Endothelial cell of umbilical vein (primary cell): ENCODE data around the gene TXK. TPM values are rescaled to one million over a fixed set of nuclear protein-coding genes. Genes with fewer than 3 reads are reported as not detected.

Source experiments
- BruUV-seq: library from RNA; stranded (reverse); fragments of 400-500 nt; replicated peaks from 2 replicates; lab custom pipeline; 2021; lab: Mats Ljungman, UMichigan
- CTCF ChIA-PET: fragments of 300-600, 350-600 bp; sonication (Branson Sonifier 250); formaldehyde crosslinking; loops from one replicate; lab custom pipeline; 2021; ENCODE audit warnings: antibody characterized with exemption, inconsistent platforms; lab: Charles Lee
- POLR2A ChIA-PET: fragments of 300-600, 350-600 bp; sonication (Branson Sonifier 250); formaldehyde crosslinking; loops from one replicate; lab custom pipeline; 2021; ENCODE audit warnings: antibody characterized with exemption, inconsistent platforms; lab: Charles Lee
- DNase-seq: peaks from one replicate; pipeline ENCODE4 v3.0.0-alpha.2; 2011; ENCODE audit warnings: low read depth, low spot score
- FAIRE-seq: peaks from 2 replicates; lab custom pipeline; 2011; peaks lifted over from hg19 to GRCh38; lab: Jason Lieb, UNC
- H2AFZ ChIP-seq: 2 replicates; pipeline ENCODE4 v1.6.0; 2012; ENCODE audit warnings: low read depth, low read length, control low read depth, inconsistent platforms
- H3K27ac ChIP-seq: 2 replicates; pipeline ENCODE4 v1.5.1; 2011; ENCODE audit warnings: low read depth, mild to moderate bottlenecking, control low read depth, low read length, moderate library complexity; ENCODE audit not compliant: insufficient read depth
- H3K27me3 ChIP-seq, 2 experiments: 2 replicates each; pipeline versions ENCODE4 v1.6.0 to v1.6.1; 2011; ENCODE audit warnings: low read length in 2 of 2, mixed read lengths in 1 of 2; ENCODE audit not compliant: control insufficient read depth in 2 of 2, insufficient read depth in 2 of 2
- H3K36me3 ChIP-seq, 2 experiments: 2 replicates in 1 of 2; 3 replicates in 1 of 2; pipeline ENCODE4 v1.5.1; 2011; ENCODE audit warnings: low read length in 2 of 2, mild to moderate bottlenecking in 1 of 2, moderate library complexity in 1 of 2; ENCODE audit not compliant: control insufficient read depth in 2 of 2, insufficient read depth in 2 of 2; ENCODE audit errors: extremely low read depth in 1 of 2
- H3K4me1 ChIP-seq: 3 replicates; pipeline ENCODE4 v1.5.1; 2011; ENCODE audit warnings: mild to moderate bottlenecking, low read length; ENCODE audit not compliant: control insufficient read depth, insufficient read depth; ENCODE audit errors: extremely low read depth
- H3K4me2 ChIP-seq: 2 replicates; pipeline ENCODE4 v1.6.1; 2011; ENCODE audit warnings: low read length, control low read depth, mixed read lengths; ENCODE audit not compliant: insufficient read depth
- H3K4me3 ChIP-seq, 3 experiments: fragments of 200-600 bp in 1 of 3; sonication (generic), shearing (Covaris generic) in 1 of 3; replicated peaks in 1 of 3; 2 replicates each; pipeline ENCODE4 v1.5.1; 2011 to 2016; ENCODE audit warnings: control low read depth in 3 of 3, low read length in 3 of 3, mild to moderate bottlenecking in 2 of 3, inconsistent platforms in 1 of 3, low read depth in 1 of 3, moderate library complexity in 1 of 3; ENCODE audit not compliant: insufficient read depth in 1 of 3
- H3K79me2 ChIP-seq: 2 replicates; pipeline ENCODE4 v1.6.0; 2012; ENCODE audit warnings: low read length, inconsistent platforms; ENCODE audit not compliant: control insufficient read depth, insufficient read depth
- H3K9ac ChIP-seq: replicated peaks from 2 replicates; pipeline ENCODE3; 2011; ENCODE audit warnings: low read length, control low read depth; ENCODE audit not compliant: insufficient read depth; ENCODE audit errors: extremely low read depth
- H3K9me1 ChIP-seq: replicated peaks from 3 replicates; pipeline ENCODE4 v1.6.0; 2011; ENCODE audit warnings: mild to moderate bottlenecking, low read length; ENCODE audit not compliant: control insufficient read depth, insufficient read depth; ENCODE audit errors: extremely low read depth
- H3K9me3 ChIP-seq: replicated peaks from 2 replicates; pipeline ENCODE4 v1.5.1; 2012; ENCODE audit warnings: low read length, inconsistent platforms; ENCODE audit not compliant: control insufficient read depth, insufficient read depth
- H4K20me1 ChIP-seq: replicated peaks from 2 replicates; pipeline ENCODE3; 2011; ENCODE audit warnings: mild to moderate bottlenecking, low read length; ENCODE audit not compliant: control insufficient read depth, insufficient read depth; ENCODE audit errors: extremely low read depth
- EZH2 ChIP-seq: IDR thresholded peaks from 2 replicates; pipeline ENCODE4 v1.6.1; 2012; ENCODE audit warnings: borderline replicate concordance, low read depth, mild to moderate bottlenecking, moderate library complexity, low read length, inconsistent platforms; ENCODE audit not compliant: severe bottlenecking
- FOS ChIP-seq: IDR thresholded peaks from 2 replicates; pipeline ENCODE4 v1.6.1; 2011; ENCODE audit warnings: mild to moderate bottlenecking, low read length, moderate library complexity, borderline replicate concordance; ENCODE audit not compliant: insufficient read depth
- dilution Hi-C: fragments of 300-500 bp; cut with MboI; formaldehyde crosslinking; loops from one replicate; pipeline ENCODE4 v1.15.0; 2019; ENCODE audit warnings: low sequenced_read_pairs; ENCODE audit not compliant: extremely low pct_ligation_motif_present
- intact Hi-C: fragments of 100-400 bp; cut with micrococcal nuclease; formaldehyde crosslinking; loops from one replicate; pipeline ENCODE4 v1.10.0; 2022
- polyA plus RNA-seq, 4 experiments: library from polyadenylated mRNA; depleted of rRNA in 3 of 4; stranded (reverse) in 3 of 4; unstranded in 1 of 4; fragments of >200 nt; gene quantifications; 2 replicates each; pipeline versions ENCODE4 v1.2.1 to v1.2.3, GENCODE V29; 2011 to 2012; ENCODE audit warnings: missing spikeins in 1 of 4
- total RNA-seq: library from RNA; stranded (reverse); gene quantifications from 2 replicates; pipeline ENCODE4 v1.2.3, GENCODE V29; 2021

Gene TXK
- total and polyA plus RNA-seq, 2 donors (not counting 3 experiments of a cell fraction or from before 2014, with no cell fraction given) = 0.26 to 0.97 TPM

DNA sequence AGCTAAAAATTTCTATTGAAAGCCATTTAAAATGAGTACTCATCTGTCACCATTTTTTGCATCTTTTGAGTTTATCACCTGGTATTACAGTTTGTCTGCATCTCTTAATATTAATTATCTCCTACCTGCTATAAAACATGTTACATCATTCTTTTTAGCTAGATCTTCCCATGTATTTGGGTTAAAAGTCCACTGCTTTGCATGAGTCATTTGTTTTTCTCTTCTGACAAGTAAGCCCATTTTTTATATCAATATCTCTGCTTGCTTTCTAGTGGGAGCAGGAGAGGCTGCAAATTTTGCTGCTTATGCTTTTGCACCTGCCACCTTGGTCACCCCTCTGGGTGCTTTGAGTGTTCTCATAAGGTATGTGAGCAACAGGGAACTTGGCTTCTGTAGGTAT lies 101.3 kb downstream of the TXK start:
- no peak overlapping the region for H3K4me3 ChIP-seq
- no TSS peak for BruUV-seq
- no peaks in the 10 kb centered on the region for H3K79me2 ChIP-seq
- no peaks in the 10 kb centered on the region for H4K20me1 ChIP-seq
- ChIA-PET CTCF (interaction anchor here (0.8 to 4.0 kb wide), 8 partner anchors 9 to 513 kb away, joined by 3 to 32 read pairs (median 4); no protein-coding TSS in a partner anchor), POLR2A (no interaction called here)
- no peak overlapping the region for H3K27ac ChIP-seq
- H3K4me1 ChIP-seq = no peaks in the 10 kb centered on the region
- dilution Hi-C loops = no loop called here
- no peak overlapping the region for H2AFZ ChIP-seq
- no peak for DNase-seq
- H3K36me3 ChIP-seq = no peaks in the 10 kb centered on the region
- no peaks in the 10 kb centered on the region for H3K9me3 ChIP-seq
- H3K27me3 ChIP-seq = no peaks in the 10 kb centered on the region
- no peaks in the 10 kb centered on the region for H3K9me1 ChIP-seq
- intact Hi-C loops = loop anchor here (1.0 kb wide), 1 partner anchor 109 kb away; no protein-coding TSS in a partner anchor
- TF ChIP-seq EZH2 (no peak), FOS (peak; percentile 22)
- no peak for FAIRE-seq
- no peak overlapping the region for H3K9ac ChIP-seq
- H3K4me2 ChIP-seq = no peak overlapping the region

DNA sequence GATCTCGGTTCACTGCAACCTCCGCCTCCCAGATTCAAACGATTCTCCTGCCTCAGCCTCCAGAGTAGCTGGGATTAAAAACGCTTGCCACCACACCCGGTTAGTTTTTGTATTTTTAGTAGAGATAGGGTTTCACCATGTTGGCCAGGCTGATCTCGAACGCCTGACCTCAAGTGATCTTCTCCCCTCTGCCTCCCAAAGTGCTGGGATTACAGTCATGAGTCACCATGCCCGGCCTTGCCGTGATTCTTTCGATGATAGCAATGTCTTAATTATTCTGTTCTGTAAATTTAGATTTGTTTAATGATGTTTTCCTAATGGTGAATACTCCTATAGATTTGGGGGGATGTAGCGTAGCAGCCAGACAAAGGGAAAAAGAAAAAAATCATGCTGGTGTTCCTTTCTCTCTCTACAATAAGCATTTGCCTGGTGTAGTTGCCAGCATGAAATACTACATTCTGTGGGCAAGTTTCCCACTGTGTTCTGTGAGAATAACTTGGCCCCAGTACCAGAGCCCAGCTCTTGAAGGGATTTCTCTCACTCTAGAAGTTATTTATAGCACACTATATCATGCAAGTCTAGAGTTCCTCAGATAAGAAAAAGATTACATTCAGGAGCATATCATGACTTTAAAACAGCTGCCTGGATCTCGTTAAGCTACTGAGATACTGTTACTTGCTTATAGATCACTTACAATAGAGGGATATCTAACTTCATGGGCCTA lies 102.1 kb downstream of the TXK start:
- no TSS peak for BruUV-seq
- Histone ChIP-seq H3K79me2 (no peaks in the 10 kb centered on the region), H4K20me1 (no peaks in the 10 kb centered on the region), H3K4me2 (no peak overlapping the region), H3K27ac (no peak overlapping the region), H3K27me3 (no peaks in the 10 kb centered on the region), H3K4me3 (no peak overlapping the region), H2AFZ (no peak overlapping the region), H3K36me3 (no peaks in the 10 kb centered on the region), H3K4me1 (no peaks in the 10 kb centered on the region), H3K9ac (no peak overlapping the region), H3K9me1 (no peaks in the 10 kb centered on the region), H3K9me3 (no peaks in the 10 kb centered on the region)
- dilution Hi-C loops (no loop called here), intact Hi-C loops (no loop called here)
- no peak for TF ChIP-seq EZH2
- ChIA-PET CTCF (interaction anchor here (0.8 to 4.0 kb wide), 8 partner anchors 10 to 514 kb away, joined by 3 to 32 read pairs (median 4); no protein-coding TSS in a partner anchor), POLR2A (no interaction called here)
- no peak for DNase-seq
- FAIRE-seq = no peak
